WI38 (cell line): ENCODE data around the gene APOBEC3B.
A peak's percentile ranks its signal among the peaks of the same experiment; 100 is the strongest.
"Not testable (repeated sequence)": the region's sequence is repeated elsewhere in the genome, so short reads cannot be mapped to it uniquely, and the experiment has no call there.

Source experiments
- H3K4me3 ChIP-seq: 2 replicates; pipeline ENCODE4 v1.5.1; 2011; ENCODE audit warnings: low read depth, mild to moderate bottlenecking, control low read depth, low read length
- CTCF ChIP-seq: IDR thresholded peaks from 2 replicates; pipeline ENCODE4 v1.5.1; 2012; ENCODE audit warnings: low read depth, mild to moderate bottlenecking, control low read depth, low read length

APOBEC3B gene

DNA sequence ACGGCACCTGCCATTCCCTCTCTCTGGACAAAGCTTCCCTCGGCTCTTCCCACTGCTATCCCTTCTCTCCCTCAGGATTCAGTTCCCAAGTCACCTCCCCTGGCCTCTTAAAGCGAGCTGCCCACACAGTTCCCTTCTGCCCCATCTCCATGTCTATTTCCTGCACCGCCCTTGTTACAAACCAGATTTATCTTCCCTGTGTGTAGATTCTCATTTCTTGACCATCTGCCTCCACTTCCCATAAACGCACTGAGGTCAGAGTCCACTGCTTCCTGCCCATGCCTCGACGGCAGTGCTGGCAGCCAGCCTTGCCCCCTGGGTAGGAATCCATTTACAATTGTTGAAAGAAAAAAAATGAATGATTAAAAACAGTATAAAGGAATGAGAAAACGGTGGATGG, 11.6 kb upstream of the APOBEC3B start:
- TF ChIP-seq CTCF, result no peak
- no peak overlapping the region for H3K4me3 ChIP-seq

DNA sequence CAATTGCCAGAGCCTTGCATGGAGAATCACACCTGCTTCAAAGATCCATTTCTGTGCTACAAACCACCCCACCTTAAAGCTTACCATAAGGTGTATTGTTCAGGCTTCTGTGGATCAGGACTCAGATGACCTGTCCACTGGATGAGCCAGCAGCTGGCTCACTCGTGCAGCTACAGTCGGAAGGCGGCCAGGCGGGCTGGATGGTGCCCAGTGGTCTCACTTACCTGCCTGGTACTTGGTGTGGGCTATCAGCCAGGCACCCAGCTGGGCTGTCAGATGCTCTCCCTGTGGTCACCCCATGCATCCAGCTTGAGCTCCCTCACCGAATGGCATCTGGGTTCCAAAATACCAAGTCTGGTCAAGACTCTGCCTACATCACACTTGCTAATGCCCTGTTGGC, 10.9 kb upstream of the APOBEC3B start:
- no peak overlapping the region for H3K4me3 ChIP-seq
- TF ChIP-seq CTCF, result no peak

- H3K4me3 ChIP-seq, result no peak overlapping the region
- no peak for TF ChIP-seq CTCF
Observed at GRCh38 chr22:38971791-38972190, 10.4 kb upstream of the APOBEC3B start.

DNA sequence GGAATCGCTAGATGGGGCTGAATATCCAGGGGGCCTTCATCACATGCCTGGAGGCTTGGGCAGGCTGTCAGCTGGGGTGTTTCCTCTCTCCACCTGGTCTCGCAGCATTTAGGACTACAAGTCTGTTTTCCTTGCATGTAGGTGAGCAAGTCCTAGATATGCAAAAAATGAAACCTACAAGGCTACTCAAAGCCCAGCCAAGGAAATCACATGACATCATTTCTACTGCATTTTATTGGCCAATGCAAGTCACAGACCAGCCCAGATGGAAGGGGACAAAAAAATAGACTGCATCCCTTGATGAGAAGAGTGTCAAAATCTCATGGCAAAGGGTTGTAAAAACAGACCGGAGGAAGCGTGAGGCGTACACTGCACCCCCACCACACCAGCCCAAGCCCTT, 9.6 kb upstream of the APOBEC3B start:
- no peak for TF ChIP-seq CTCF
- H3K4me3 ChIP-seq, result no peak overlapping the region

- TF ChIP-seq CTCF, result peak; percentile 81
- no peak overlapping the region for H3K4me3 ChIP-seq
Observed at GRCh38 chr22:38973289-38974169, 8.6 kb upstream of the APOBEC3B start.

DNA sequence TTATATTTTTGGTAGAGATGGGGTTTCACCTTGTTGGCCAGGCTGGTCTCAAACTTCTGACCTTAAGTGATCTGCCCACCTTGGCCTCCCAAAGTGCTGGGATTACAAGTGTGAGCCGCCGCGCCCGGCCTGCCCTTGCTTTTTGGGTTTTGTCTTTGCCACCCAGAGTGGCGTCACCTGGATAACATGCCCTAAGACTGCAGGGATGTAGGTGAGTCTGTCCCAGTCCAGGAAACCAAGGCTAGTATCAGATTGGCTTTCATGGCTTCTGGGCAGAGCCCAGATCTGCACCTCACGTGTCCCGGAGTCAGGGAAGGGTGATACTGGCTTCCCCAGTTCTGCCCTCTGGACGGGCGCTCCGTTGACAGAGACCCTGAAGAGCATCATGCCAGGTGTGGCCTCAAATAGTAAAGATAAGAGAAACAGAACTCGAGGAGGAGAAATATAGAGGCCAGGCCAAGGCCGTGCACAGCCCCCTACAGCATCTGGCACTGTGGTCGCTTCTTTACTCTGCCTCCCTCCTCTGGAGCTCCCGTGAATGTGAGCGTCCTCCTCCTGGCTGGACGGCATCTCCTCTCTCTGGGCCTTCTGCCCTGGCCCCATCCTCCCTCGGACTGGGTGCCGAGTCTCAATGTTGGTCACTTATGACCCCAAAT, 7.8 kb upstream of the APOBEC3B start:
- H3K4me3 ChIP-seq, result no peak overlapping the region
- no peak for TF ChIP-seq CTCF

DNA sequence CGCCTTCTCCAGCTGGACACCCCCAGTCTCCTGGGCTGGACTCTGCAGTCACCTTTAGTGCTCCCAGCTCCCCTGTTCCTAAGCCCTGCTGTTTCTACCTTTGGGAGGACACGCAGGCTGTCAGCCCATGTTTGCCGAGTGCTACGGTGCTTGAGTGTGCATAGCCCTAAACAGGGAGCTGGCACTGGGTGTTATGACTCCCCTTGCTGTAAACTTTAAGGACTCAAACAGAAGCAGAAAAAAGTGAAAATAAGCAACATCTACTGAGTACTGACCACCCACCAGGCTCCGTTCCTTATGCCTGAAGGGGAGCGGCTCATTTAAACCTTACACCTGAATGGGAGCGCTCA, 7.3 kb upstream of the APOBEC3B start:
- no peak for TF ChIP-seq CTCF
- H3K4me3 ChIP-seq, result no peak overlapping the region

GRCh38 chr22:38977289-38977688, 4.9 kb upstream of the APOBEC3B start:
- not testable (repeated sequence) for H3K4me3 ChIP-seq

DNA sequence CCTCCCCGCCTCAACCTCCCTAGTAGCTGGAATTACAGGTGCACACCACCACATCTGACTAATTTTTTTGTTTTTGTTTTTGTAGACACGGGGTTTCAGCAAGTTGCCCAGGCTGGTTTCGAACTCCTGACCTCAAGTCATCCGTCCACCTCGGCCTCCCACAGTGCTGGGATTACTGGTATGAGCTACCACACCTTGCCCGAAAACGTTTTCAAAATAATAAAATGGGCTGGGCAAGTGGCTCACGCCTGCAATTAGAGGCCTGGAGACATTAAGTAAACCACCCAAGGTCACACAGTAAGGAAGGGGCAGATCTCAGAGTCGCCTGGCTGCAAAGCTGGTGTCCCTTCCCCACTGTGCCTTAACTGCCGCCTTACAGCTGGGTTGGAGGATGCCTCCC, 1.6 kb upstream of the APOBEC3B start:
- not testable (repeated sequence) for H3K4me3 ChIP-seq
